Measurements from ENCODE around the gene SLC1A7.

DNA sequence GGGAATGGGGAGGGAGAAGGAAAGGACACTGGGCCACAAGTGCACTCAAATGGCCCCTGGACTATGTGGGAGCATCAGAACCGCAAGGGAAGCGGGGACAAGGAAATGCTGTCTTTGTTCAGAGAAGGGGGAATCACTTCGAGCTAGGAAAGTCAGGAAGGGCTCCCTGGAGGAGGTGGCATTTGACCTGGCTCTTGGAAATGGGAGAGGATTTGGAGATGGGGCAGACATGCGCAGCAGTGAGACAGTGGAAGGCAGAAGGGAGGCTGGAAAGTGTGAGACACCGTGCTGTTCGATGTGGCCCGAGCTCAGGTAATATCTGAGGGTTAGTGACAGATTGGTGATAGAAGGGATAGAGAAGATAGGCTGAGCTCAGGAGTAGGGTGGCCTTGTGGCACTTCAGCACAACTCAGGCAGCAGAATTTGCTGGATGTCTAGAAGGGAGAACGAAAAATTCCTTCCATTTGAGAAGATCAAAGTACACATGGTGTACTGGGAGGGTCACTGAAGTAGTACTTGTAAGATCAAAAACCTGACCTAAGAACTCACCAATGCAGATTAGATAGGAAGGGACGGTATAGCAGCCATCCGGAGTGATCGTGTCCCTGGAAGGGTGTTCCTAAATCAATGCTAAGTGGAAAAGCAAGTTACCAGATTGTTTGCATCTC, 25.4 kb downstream of the SLC1A7 start:
- TF ChIP-seq POLR2AphosphoS5 (IDR thresholded peaks at IDR 0.05): no peak
- TF ChIP-seq, protein P1, sequence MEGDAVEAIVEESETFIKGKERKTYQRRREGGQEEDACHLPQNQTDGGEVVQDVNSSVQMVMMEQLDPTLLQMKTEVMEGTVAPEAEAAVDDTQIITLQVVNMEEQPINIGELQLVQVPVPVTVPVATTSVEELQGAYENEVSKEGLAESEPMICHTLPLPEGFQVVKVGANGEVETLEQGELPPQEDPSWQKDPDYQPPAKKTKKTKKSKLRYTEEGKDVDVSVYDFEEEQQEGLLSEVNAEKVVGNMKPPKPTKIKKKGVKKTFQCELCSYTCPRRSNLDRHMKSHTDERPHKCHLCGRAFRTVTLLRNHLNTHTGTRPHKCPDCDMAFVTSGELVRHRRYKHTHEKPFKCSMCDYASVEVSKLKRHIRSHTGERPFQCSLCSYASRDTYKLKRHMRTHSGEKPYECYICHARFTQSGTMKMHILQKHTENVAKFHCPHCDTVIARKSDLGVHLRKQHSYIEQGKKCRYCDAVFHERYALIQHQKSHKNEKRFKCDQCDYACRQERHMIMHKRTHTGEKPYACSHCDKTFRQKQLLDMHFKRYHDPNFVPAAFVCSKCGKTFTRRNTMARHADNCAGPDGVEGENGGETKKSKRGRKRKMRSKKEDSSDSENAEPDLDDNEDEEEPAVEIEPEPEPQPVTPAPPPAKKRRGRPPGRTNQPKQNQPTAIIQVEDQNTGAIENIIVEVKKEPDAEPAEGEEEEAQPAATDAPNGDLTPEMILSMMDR (IDR thresholded peaks at IDR 0.05): no peak

Measured in stomach (tissue), 4 donors.